CD14-positive monocyte (primary cell): ENCODE data around the gene TREM1. TPM values are rescaled to one million over a fixed set of nuclear protein-coding genes. Genes with fewer than 3 reads are reported as not detected.

ENCODE experiments used
- DNase-seq, 3 donors: peaks; one replicate each; pipeline ENCODE4 v3.0.0-alpha.2; 2011 to 2022
- H2AFZ ChIP-seq: 2 replicates; pipeline ENCODE4 v1.6.0; 2012; ENCODE audit warnings: mild to moderate bottlenecking, low read depth, low read length, inconsistent platforms; ENCODE audit not compliant: insufficient read depth, poor library complexity, severe bottlenecking
- H3K27ac ChIP-seq, 2 donors: 1 replicate in 1 of 2; 2 replicates in 1 of 2; pipeline ENCODE4 v1.5.1; 2012 to 2013; ENCODE audit warnings: low read length in 2 of 2, control low read depth in 1 of 2, inconsistent platforms in 1 of 2, low read depth in 1 of 2, mild to moderate bottlenecking in 1 of 2
- H3K27me3 ChIP-seq, 2 donors: one replicate each; pipeline versions ENCODE4 v1.6.0 to v1.6.1; 2011 to 2013; ENCODE audit warnings: low read length in 2 of 2; ENCODE audit not compliant: control insufficient read depth in 2 of 2, insufficient read depth in 2 of 2
- H3K36me3 ChIP-seq, 2 donors: replicated peaks in 1 of 2; 1 replicate in 1 of 2; 2 replicates in 1 of 2; pipeline versions ENCODE4 v1.5.1 to v1.6.1; 2012 to 2013; ENCODE audit warnings: low read length in 2 of 2, control low read depth in 1 of 2, inconsistent platforms in 1 of 2, mild to moderate bottlenecking in 1 of 2; ENCODE audit not compliant: insufficient read depth in 2 of 2, control insufficient read depth in 1 of 2
- H3K4me1 ChIP-seq, 2 donors: 1 replicate in 1 of 2; 2 replicates in 1 of 2; pipeline versions ENCODE4 v1.5.1 to v1.6.1; 2012 to 2013; ENCODE audit warnings: low read length in 2 of 2, control low read depth in 1 of 2, inconsistent platforms in 1 of 2, mild to moderate bottlenecking in 1 of 2, moderate library complexity in 1 of 2; ENCODE audit not compliant: insufficient read depth in 2 of 2, control insufficient read depth in 1 of 2
- H3K4me2 ChIP-seq: replicated peaks from 2 replicates; pipeline ENCODE3; 2012; ENCODE audit warnings: low read length, moderate library complexity, mild to moderate bottlenecking; ENCODE audit not compliant: poor library complexity, severe bottlenecking; ENCODE audit errors: extremely low read depth
- H3K4me3 ChIP-seq, 3 experiments: fragments of 200-600 bp in 1 of 3; sonication (generic) in 1 of 3; replicated peaks in 1 of 3; 1 replicate in 2 of 3; 2 replicates in 1 of 3; pipeline ENCODE4 v1.5.1; 2011 to 2013; ENCODE audit warnings: low read length in 3 of 3, mild to moderate bottlenecking in 3 of 3, control low read depth in 2 of 3, low read depth in 2 of 3, inconsistent platforms in 1 of 3, moderate library complexity in 1 of 3
- H3K79me2 ChIP-seq: 2 replicates; pipeline ENCODE4 v1.6.0; 2012; ENCODE audit warnings: mild to moderate bottlenecking, control low read depth, inconsistent platforms, low read length, moderate library complexity; ENCODE audit not compliant: insufficient read depth
- H3K9ac ChIP-seq: 2 replicates; pipeline ENCODE4 v1.6.0; 2017; ENCODE audit warnings: low read length, mild to moderate bottlenecking; ENCODE audit not compliant: insufficient read depth, poor library complexity, severe bottlenecking
- H3K9me3 ChIP-seq, 2 donors: replicated peaks in 1 of 2; 1 replicate in 1 of 2; 2 replicates in 1 of 2; pipeline versions ENCODE4 v1.5.1 to v1.6.1; 2012 to 2013; ENCODE audit warnings: low read length in 2 of 2, control low read depth in 1 of 2; ENCODE audit not compliant: control insufficient read depth in 1 of 2, insufficient read depth in 1 of 2
- H4K20me1 ChIP-seq: 2 replicates; pipeline ENCODE4 v1.6.0; 2012; ENCODE audit warnings: mild to moderate bottlenecking, low read length, control low read depth, moderate library complexity; ENCODE audit not compliant: insufficient read depth
- H3K27ac Mint-ChIP-seq, 7 donors: one replicate each; pipeline ENCODE4 v1.8.0; 2020; ENCODE audit warnings: mild to moderate bottlenecking in 7 of 7, mixed read lengths in 7 of 7, moderate library complexity in 6 of 7, inconsistent platforms in 2 of 7
- H3K27me3 Mint-ChIP-seq, 3 donors: one replicate each; pipeline ENCODE4 v1.8.0; 2021 to 2022; ENCODE audit warnings: low read depth in 3 of 3, mild to moderate bottlenecking in 3 of 3, mixed read lengths in 3 of 3, moderate library complexity in 3 of 3, inconsistent platforms in 1 of 3
- H3K36me3 Mint-ChIP-seq, 2 donors: one replicate each; pipeline ENCODE4 v1.8.0; 2020; ENCODE audit warnings: mixed read lengths in 2 of 2, inconsistent platforms in 1 of 2, mild to moderate bottlenecking in 1 of 2
- H3K4me1 Mint-ChIP-seq: one replicate; pipeline ENCODE4 v1.8.0; 2020; ENCODE audit warnings: mild to moderate bottlenecking, mixed read lengths
- H3K4me3 Mint-ChIP-seq, 2 donors: one replicate each; pipeline ENCODE4 v1.8.0; 2020; ENCODE audit warnings: mild to moderate bottlenecking in 2 of 2, mixed read lengths in 2 of 2, moderate library complexity in 1 of 2
- H3K9me3 Mint-ChIP-seq, 7 donors: one replicate each; pipeline ENCODE4 v1.8.0; 2020 to 2022; ENCODE audit warnings: mixed read lengths in 7 of 7, mild to moderate bottlenecking in 6 of 7, moderate library complexity in 6 of 7, inconsistent platforms in 2 of 7
- CTCF ChIP-seq: fragments of 200-600 bp; IDR thresholded peaks from one replicate; pipeline ENCODE4 v1.8.0; 2022; ENCODE audit warnings: antibody characterized with exemption, mild to moderate bottlenecking
- WGBS: methylation state at CpG from one replicate; pipeline ENCODE4 v1.1.5; 2013; ENCODE audit warnings: missing lambda C conversion rate; ENCODE audit not compliant: insufficient coverage; 5-methylcytosine and 5-hydroxymethylcytosine counted together
- intact Hi-C, 2 donors: fragments of 100-400 bp; cut with micrococcal nuclease; formaldehyde crosslinking; loops; one replicate each; pipeline versions ENCODE4 v1.15.0 to v1.15.1; 2023
- polyA plus RNA-seq, 3 donors: library from polyadenylated mRNA; depleted of rRNA in 1 of 3; unstranded in 2 of 3; stranded (reverse) in 1 of 3; fragments of 300-500 nt in 2 of 3; fragments of >200 nt in 1 of 3; fragmentation: Illumina TruSeq in 2 of 3; gene quantifications; 1 replicate in 2 of 3; 2 replicates in 1 of 3; pipeline ENCODE4 v1.2.3, GENCODE V29; 2012 to 2021

TREM1 gene
- polyA plus RNA-seq, 3 donors, result 175 to 303 (median 240) TPM

GRCh38 chr6:41274256-41274655 is 12.2 kb downstream of the TREM1 start:
- peaks cover 0 to 13% (median 0%) of the 10 kb centered on the region in 7 donors for H3K9me3 Mint-ChIP-seq
- peaks cover 0 to 4% (median 2%) of the 10 kb centered on the region in 3 donors for H3K27me3 Mint-ChIP-seq
- no CpG with 5 or more reads among the region's 2 CpGs for WGBS
- peaks cover 70 to 80% of the 10 kb centered on the region in 2 donors for H3K36me3 Mint-ChIP-seq
- Histone ChIP-seq H3K27me3 (no peaks in the 10 kb centered on the region), H3K4me2 (peak overlapping the region; percentile 16), H3K4me1 (peaks cover 94 to 98% of the 10 kb centered on the region in 2 donors), H2AFZ (no peak overlapping the region), H3K79me2 (peaks cover 6% of the 10 kb centered on the region), H3K4me3 (no peak overlapping the region), H3K9ac (no peak overlapping the region), H3K36me3 (peaks cover 0 to 29% of the 10 kb centered on the region in 2 donors), H3K9me3 (no peaks in the 10 kb centered on the region), H3K27ac (peak overlapping the region; percentile 38 to 94), H4K20me1 (no peaks in the 10 kb centered on the region)
- peak overlapping the region; percentile 57 to 100 (median 90) for H3K27ac Mint-ChIP-seq
- intact Hi-C loops, result loop anchor here in 1 of 2 donors (5.0 kb wide), 2 partner anchors 47 to 202 kb away; partner anchors contain the start of genes NFYA, OARD1 and TREML4
- DNase-seq, result peak; percentile 51 to 71 (median 57)
- H3K4me3 Mint-ChIP-seq, result no peak overlapping the region
- H3K4me1 Mint-ChIP-seq, result peaks cover 97% of the 10 kb centered on the region
- no peak for TF ChIP-seq CTCF

GRCh38 chr6:41273714-41274113 is 12.8 kb downstream of the TREM1 start:
- no peaks in the 10 kb centered on the region for H4K20me1 ChIP-seq
- no peak overlapping the region for H3K4me3 Mint-ChIP-seq
- H3K79me2 ChIP-seq, result peaks cover 6% of the 10 kb centered on the region
- peaks cover 94 to 98% of the 10 kb centered on the region in 2 donors for H3K4me1 ChIP-seq
- H3K27ac Mint-ChIP-seq, result peak overlapping the region; percentile 57 to 100 (median 99)
- no peak for DNase-seq
- H3K4me2 ChIP-seq, result peak overlapping the region; percentile 16
- H3K36me3 ChIP-seq, result peaks cover 0 to 29% of the 10 kb centered on the region in 2 donors
- peaks cover 68 to 75% of the 10 kb centered on the region in 2 donors for H3K36me3 Mint-ChIP-seq
- peak overlapping the region; percentile 4 to 94 for H3K27ac ChIP-seq
- intact Hi-C loops, result loop anchor here (2.0 to 5.0 kb wide), 3 partner anchors 13 to 201 kb away; partner anchors contain the start of genes TREM1 (in 2 of the 2), NFYA (in 1 of the 2), OARD1 (in 1 of the 2) and TREML4 (in 1 of the 2)
- no peaks in the 10 kb centered on the region for H3K27me3 ChIP-seq
- H3K4me3 ChIP-seq, result no peak overlapping the region
- TF ChIP-seq CTCF, result no peak
- WGBS, result no CpG with 5 or more reads among the region's 5 CpGs
- H3K4me1 Mint-ChIP-seq, result peaks cover 97% of the 10 kb centered on the region
- no peaks in the 10 kb centered on the region for H3K9me3 ChIP-seq
- H3K9ac ChIP-seq, result no peak overlapping the region
- peaks cover 0 to 13% (median 0%) of the 10 kb centered on the region in 7 donors for H3K9me3 Mint-ChIP-seq
- no peak overlapping the region for H2AFZ ChIP-seq
- peaks cover 0 to 4% (median 2%) of the 10 kb centered on the region in 3 donors for H3K27me3 Mint-ChIP-seq
